GM19467 (cell line): ENCODE measurements around the gene DHX57.
"Not testable (repeated sequence)": the region's sequence is repeated elsewhere in the genome, so short reads cannot be mapped to it uniquely, and the experiment has no call there.

ENCODE experiments used
- ATAC-seq: cut with Tn5 transposase; IDR thresholded peaks from one replicate; pipeline ENCODE4 v1.9.1; 2021; ENCODE audit warnings: mild to moderate bottlenecking, moderate library complexity; ENCODE audit not compliant: unreplicated experiment

The DHX57 gene

DNA sequence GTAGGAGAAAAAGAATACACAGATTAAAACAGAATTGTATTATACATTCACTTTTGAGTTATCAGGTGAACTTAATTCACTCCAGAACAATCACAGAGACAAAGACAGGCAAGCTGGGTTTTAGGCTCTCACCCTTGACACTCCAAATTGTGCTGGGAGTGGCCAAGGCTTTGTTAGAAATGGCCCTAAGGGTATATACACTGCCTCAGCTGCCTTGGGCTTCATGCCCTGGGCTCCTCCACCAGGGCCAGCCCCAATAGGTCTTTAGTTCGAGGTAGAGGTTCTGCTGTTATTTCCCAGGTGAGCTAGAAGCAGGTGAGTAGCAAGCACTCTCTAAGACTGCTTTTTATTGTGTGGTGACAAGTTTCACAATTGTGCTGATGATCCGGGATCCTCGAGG is 77.8 kb downstream of the DHX57 start:
- no peak for ATAC-seq

DNA sequence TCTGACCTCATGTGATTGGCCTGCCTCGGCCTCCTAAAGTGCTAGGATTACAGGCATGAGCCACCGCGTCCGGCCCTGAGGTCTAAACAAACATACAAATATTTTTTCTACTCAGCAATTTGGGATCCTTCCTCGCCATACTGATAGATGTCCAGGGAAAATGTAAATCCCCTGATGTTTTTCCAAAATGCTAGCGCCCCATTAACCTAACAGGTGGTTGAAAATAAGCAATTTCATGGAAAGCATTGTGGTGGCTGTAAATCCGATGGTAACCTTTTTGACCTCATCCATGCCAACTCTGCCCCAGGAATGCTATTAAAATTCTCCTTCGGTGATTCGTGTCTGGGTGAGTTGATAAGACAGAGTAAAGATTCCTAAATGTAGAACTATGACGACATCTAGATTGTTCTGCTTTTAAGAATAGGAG is 78.5 kb downstream of the DHX57 start:
- ATAC-seq, result no peak

DNA sequence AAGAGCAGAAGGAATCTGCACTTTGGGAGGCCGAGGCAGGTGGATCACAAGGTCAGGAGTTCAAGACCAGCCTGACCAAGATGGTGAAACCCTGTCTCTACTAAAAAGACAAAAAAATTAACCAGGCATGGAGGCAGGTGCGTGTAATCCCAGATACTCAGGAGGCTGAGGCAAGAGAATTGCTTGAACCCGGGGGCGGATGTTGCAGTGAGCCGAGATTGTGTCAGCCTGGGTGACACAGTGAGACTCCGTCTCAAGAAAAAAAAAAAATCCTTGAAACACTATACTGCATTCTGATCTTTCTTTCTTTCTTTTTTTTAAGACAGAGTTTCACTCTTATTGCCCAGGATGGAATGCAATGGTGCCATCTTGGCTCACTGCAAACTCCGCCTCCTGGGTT is 80.7 kb downstream of the DHX57 start:
- ATAC-seq, result not testable (repeated sequence)

DNA sequence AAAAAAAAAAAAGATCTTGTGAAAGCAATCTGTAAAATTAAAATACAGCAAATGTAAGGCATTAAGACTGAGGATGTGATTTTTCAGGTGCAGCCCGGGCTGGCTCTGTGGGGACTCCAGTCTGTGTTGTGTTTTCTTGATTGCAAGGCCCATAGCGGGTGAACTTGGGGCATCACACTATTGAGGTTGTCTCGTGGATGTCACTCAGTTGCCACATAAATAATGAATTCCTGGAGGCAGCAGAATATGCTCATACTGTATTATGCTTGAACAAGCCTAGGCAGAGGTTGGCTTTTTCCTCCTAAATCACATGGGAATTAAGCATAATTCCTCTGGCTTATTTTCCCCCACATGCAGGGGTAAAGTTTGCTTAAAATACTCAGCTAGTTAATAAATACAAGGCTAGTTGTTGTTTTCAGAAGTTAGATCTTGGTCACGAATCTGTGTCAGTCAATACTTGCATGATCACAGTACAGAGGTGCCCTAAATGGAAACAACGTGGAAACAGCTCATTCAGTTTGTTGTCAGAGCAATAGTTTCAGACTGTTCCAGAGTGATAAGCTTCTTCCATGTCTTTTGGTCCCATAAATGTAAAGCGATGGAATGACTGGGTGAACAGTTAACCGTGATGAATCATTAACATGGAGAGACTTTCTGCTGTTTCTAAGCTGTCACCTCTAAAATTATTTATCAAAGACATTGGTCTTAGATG is 81.3 kb downstream of the DHX57 start:
- no peak for ATAC-seq

GRCh38 chr2:38793511-38793910 is 82.2 kb downstream of the DHX57 start:
- ATAC-seq, result no peak

- ATAC-seq, result no peak
These were observed 83.0 kb downstream of the DHX57 start for GRCh38 chr2:38792751-38793150.

DNA sequence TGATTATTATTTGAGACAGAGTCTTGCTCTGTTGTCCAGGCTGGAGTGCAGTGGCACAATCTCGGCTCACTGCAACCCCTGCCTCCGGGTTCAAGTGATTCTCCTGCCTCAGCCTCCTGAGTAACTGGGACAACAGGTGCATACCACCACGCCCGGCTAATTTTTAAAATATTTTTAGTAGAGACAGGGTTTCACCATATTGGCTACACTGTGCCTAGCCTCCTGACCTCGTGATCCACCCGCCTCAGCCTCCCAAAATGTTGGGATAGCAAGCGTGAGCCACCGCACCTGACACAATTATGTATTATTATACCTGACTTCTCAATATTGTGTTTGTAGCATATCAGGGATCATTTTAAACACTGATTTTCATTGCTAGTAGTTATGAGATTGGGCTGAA is 83.4 kb downstream of the DHX57 start:
- ATAC-seq, result not testable (repeated sequence)

GRCh38 chr2:38791744-38792143 is 84.0 kb downstream of the DHX57 start:
- ATAC-seq, result no peak

DNA sequence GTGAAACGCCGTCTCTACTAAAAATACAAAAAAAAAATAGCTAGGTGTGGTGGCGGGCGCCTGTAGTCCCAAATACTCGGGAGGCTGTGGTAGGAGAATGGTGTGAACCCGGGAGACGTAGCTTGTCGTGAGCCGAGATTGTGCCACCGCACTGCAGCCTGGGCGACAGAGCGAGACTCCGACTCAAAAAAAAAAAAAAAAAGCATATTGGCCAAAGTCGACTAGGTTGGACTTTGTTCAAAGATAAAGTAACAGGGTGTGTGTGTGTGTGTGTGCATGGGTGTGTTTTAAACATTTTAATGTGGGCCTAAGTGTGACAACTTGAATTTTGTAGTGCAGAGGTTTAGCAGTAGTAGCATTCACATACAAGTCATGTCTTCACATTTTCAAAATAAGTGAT is 86.0 kb downstream of the DHX57 start:
- ATAC-seq, result no peak

GRCh38 chr2:38788306-38788705 is 87.4 kb downstream of the DHX57 start:
- ATAC-seq, result no peak

DNA sequence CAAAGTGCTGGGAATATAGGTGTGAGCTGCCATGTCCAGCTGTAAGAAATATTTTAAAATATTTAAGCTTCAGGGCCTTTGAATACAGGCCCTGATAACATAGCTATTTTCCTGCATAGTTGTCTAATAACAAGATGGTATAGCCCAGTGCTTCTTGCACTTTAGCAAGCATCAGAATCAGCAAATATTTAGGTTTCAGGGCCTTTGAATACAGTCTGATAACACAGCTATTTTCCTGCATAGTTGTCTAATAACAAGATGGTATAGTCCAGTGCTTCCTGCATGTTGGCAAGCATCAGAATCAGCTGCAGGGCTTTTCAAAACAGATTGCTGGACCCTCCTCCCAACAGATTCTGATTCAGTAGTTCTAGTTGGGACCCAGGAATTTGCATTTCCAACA is 92.1 kb downstream of the DHX57 start:
- ATAC-seq, result no peak

DNA sequence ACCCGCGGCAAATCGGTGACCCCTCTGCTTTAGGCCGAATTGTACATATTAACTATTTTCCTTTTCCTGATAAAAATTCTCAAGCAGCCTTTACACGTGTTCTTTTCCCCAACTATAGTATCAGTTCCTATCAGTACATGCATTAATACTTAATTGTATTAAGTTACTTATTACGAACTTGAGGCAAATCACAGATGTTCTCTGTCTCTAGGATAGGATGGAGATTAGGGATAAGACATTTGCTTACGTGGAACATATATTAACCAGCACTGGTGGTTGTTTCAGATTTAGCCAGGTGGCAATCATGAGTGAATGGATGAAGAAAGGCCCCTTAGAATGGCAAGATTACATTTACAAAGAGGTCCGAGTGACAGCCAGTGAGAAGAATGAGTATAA is 97.0 kb downstream of the DHX57 start:
- no peak for ATAC-seq

DNA sequence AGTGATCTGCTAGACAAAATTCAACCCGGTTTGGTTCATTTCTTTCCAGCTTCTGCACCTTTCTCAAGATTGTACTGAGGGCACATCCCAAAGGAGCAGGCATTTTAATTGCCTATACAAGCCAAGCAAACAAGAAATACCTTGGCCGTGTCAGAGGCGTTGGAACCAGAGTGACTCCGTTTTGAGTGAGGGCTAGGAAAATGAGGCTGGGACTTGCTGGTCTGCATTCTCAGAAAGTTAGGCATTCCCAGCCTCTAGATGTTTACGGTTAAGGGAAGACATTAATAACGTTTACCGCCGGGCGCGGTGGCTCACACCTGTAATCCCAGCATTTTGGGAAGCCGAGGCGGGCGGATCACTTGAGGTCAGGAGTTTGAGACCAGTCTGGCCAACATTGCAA is 99.2 kb downstream of the DHX57 start:
- no peak for ATAC-seq

- ATAC-seq, result no peak
These were observed 99.9 kb downstream of the DHX57 start for GRCh38 chr2:38775921-38776225.

- no peak for ATAC-seq
These were observed 100.4 kb downstream of the DHX57 start for GRCh38 chr2:38775097-38775920.

- ATAC-seq, result no peak
These were observed 104.1 kb downstream of the DHX57 start for GRCh38 chr2:38771632-38772031.

DNA sequence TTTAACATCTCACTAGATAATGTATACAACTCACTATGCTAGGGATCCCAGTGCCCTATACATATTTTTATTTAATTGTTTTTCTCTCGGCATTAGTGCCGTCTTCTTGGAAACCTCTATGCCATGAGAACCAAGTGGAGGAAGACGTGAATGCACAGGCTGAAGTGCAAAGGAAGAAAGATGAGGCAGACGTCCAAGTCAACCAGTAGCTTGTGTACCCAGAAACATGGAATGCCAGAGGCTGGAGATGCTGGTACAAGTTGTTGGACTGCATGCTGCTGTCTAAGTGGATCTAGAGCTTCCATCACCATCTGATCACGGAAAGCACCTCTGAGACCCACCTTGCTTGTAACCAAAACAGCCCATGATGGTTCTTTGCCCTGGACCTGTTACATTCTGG is 110.2 kb downstream of the DHX57 start:
- ATAC-seq, result no peak

DNA sequence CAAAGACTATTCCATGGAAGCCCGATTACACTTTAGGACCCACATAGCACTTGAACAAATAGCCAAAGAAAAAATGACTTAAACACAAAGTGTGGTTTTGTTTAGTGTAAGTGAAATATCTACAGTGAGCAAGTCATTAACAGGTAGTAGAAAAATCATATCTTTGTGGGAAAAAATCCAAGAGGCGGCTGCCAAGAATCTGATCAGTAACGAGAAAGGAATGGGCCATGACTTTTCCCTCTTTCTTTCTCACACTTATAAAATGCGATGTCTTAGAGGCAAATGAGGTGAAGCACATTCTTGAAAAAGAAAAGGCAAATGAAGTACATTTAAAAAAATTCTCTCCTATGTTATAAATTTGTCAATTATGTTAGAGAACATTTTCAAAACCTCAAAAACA is 110.6 kb downstream of the DHX57 start:
- no peak for ATAC-seq

DNA sequence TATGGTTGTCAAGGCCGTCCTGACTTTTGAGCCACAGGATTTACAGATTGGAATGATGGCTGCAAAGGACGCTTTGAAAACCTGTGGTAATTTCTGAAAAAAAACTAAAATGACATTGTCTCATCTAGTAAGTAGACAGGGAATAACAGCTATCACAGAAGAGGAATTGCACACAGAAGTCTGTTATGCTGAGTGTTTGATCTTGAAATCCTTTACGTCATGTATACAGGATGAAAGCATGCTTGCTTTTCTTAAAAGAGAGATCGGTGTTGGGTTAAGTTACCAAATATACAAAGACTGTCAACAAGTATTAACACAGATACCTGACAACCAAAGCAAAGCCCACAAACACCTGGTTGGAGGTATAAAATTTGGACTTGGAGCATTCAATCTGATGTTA is 112.0 kb downstream of the DHX57 start:
- no peak for ATAC-seq

- no peak for ATAC-seq
These were observed 112.5 kb downstream of the DHX57 start for GRCh38 chr2:38763228-38763627.

GRCh38 chr2:38755891-38756290 is 119.8 kb downstream of the DHX57 start:
- ATAC-seq, result not testable (repeated sequence)

GRCh38 chr2:38754506-38754905 is 121.2 kb downstream of the DHX57 start:
- ATAC-seq, result no peak

- no peak for ATAC-seq
These were observed 121.7 kb downstream of the DHX57 start for GRCh38 chr2:38754049-38754448.
